Mononuclear cell (primary cell): ENCODE results near the gene IGF2BP1. TPM values are rescaled to one million over a fixed set of nuclear protein-coding genes. Genes with fewer than 3 reads are reported as not detected.

ENCODE experiments used
- H3K27me3 ChIP-seq: 2 replicates; pipeline ENCODE4 v1.6.0; 2011; ENCODE audit warnings: low read length, control low read depth; ENCODE audit not compliant: insufficient read depth
- H3K4me1 ChIP-seq: 2 replicates; pipeline ENCODE4 v1.5.1; 2011; ENCODE audit warnings: mild to moderate bottlenecking, low read length, control low read depth; ENCODE audit not compliant: insufficient read depth
- H3K4me3 ChIP-seq: 2 replicates; pipeline ENCODE4 v1.5.1; 2011; ENCODE audit warnings: mild to moderate bottlenecking, low read length, moderate library complexity
- H3K9me3 ChIP-seq: 2 replicates; pipeline ENCODE4 v1.5.1; 2011; ENCODE audit warnings: low read depth, mild to moderate bottlenecking, control low read depth, low read length
- total RNA-seq: library from RNA; depleted of rRNA; stranded (reverse); fragments of >200 nt; gene quantifications from one replicate; pipeline ENCODE4 v1.2.3, GENCODE V29; 2012

The IGF2BP1 gene
- total RNA-seq, 1 donor: under 0.01 TPM

- H3K9me3 ChIP-seq: no peaks in the 10 kb centered on the region
- peaks cover 76% of the 10 kb centered on the region for H3K27me3 ChIP-seq
- no peak overlapping the region for H3K4me3 ChIP-seq
- H3K4me1 ChIP-seq: peaks cover 4% of the 10 kb centered on the region
Measured at GRCh38 chr17:48990882-48991357, 6.3 kb upstream of the IGF2BP1 start.

GRCh38 chr17:48992444-48992843 is 4.7 kb upstream of the IGF2BP1 start:
- H3K4me3 ChIP-seq: no peak overlapping the region
- no peaks in the 10 kb centered on the region for H3K9me3 ChIP-seq
- H3K4me1 ChIP-seq: peaks cover 17% of the 10 kb centered on the region
- H3K27me3 ChIP-seq: peaks cover 80% of the 10 kb centered on the region

- H3K4me1 ChIP-seq: peaks cover 26% of the 10 kb centered on the region
- H3K4me3 ChIP-seq: no peak overlapping the region
- H3K9me3 ChIP-seq: no peaks in the 10 kb centered on the region
- H3K27me3 ChIP-seq: peaks cover 85% of the 10 kb centered on the region
Measured at GRCh38 chr17:48993305-48993704, 3.9 kb upstream of the IGF2BP1 start.

- Histone ChIP-seq H3K4me1 (peaks cover 31% of the 10 kb centered on the region), H3K27me3 (peaks cover 91% of the 10 kb centered on the region), H3K9me3 (no peaks in the 10 kb centered on the region), H3K4me3 (no peak overlapping the region)
Measured at GRCh38 chr17:48993951-48994350, 3.2 kb upstream of the IGF2BP1 start.

GRCh38 chr17:48994549-48995303 is 2.5 kb upstream of the IGF2BP1 start:
- H3K4me3 ChIP-seq: no peak overlapping the region
- peaks cover 31% of the 10 kb centered on the region for H3K4me1 ChIP-seq
- no peaks in the 10 kb centered on the region for H3K9me3 ChIP-seq
- peaks cover 93% of the 10 kb centered on the region for H3K27me3 ChIP-seq

- Histone ChIP-seq H3K9me3 (no peaks in the 10 kb centered on the region), H3K4me3 (no peak overlapping the region), H3K4me1 (peaks cover 31% of the 10 kb centered on the region), H3K27me3 (peaks cover 93% of the 10 kb centered on the region)
Measured at GRCh38 chr17:48995304-48995973, 1.7 kb upstream of the IGF2BP1 start.

- H3K9me3 ChIP-seq: no peaks in the 10 kb centered on the region
- H3K4me1 ChIP-seq: peaks cover 31% of the 10 kb centered on the region
- H3K4me3 ChIP-seq: no peak overlapping the region
- H3K27me3 ChIP-seq: peaks cover 95% of the 10 kb centered on the region
Measured at GRCh38 chr17:48995974-48996721, 1.0 kb upstream of the IGF2BP1 start.

GRCh38 chr17:48996722-48997102 is 473 bp upstream of the IGF2BP1 start:
- H3K27me3 ChIP-seq: peaks cover 96% of the 10 kb centered on the region
- H3K4me3 ChIP-seq: no peak overlapping the region
- no peaks in the 10 kb centered on the region for H3K9me3 ChIP-seq

GRCh38 chr17:48997827-48998586 is 822 bp downstream of the IGF2BP1 start:
- Histone ChIP-seq H3K27me3 (peaks cover 97% of the 10 kb centered on the region), H3K9me3 (no peaks in the 10 kb centered on the region), H3K4me1 (peaks cover 31% of the 10 kb centered on the region), H3K4me3 (no peak overlapping the region)

More at GRCh38 chr17:48996722-48997102, 473 bp upstream of the IGF2BP1 start:
- H3K4me1 ChIP-seq: peaks cover 31% of the 10 kb centered on the region

- peaks cover 97% of the 10 kb centered on the region for H3K27me3 ChIP-seq
- H3K9me3 ChIP-seq: no peaks in the 10 kb centered on the region
- peaks cover 31% of the 10 kb centered on the region for H3K4me1 ChIP-seq
- H3K4me3 ChIP-seq: no peak overlapping the region
Measured at GRCh38 chr17:48998587-48999440, 1.6 kb downstream of the IGF2BP1 start.

GRCh38 chr17:49000943-49001342 is 3.8 kb downstream of the IGF2BP1 start:
- Histone ChIP-seq H3K4me1 (peaks cover 27% of the 10 kb centered on the region), H3K27me3 (peaks cover 96% of the 10 kb centered on the region), H3K9me3 (no peaks in the 10 kb centered on the region), H3K4me3 (no peak overlapping the region)

- Histone ChIP-seq H3K27me3 (peaks cover 96% of the 10 kb centered on the region), H3K9me3 (no peaks in the 10 kb centered on the region), H3K4me1 (peaks cover 20% of the 10 kb centered on the region), H3K4me3 (no peak overlapping the region)
Measured at GRCh38 chr17:49001671-49002070, 4.5 kb downstream of the IGF2BP1 start.

GRCh38 chr17:49002331-49002730 is 5.1 kb downstream of the IGF2BP1 start:
- Histone ChIP-seq H3K4me3 (no peak overlapping the region), H3K4me1 (peaks cover 15% of the 10 kb centered on the region), H3K27me3 (peaks cover 98% of the 10 kb centered on the region), H3K9me3 (no peaks in the 10 kb centered on the region)

- H3K9me3 ChIP-seq: no peaks in the 10 kb centered on the region
- peaks cover 97% of the 10 kb centered on the region for H3K27me3 ChIP-seq
- peaks cover 11% of the 10 kb centered on the region for H3K4me1 ChIP-seq
- no peak overlapping the region for H3K4me3 ChIP-seq
Measured at GRCh38 chr17:49002766-49003165, 5.6 kb downstream of the IGF2BP1 start.
